GM19099 (cell line): ENCODE data around the gene HSF2.
A peak's percentile ranks its signal among the peaks of the same experiment; 100 is the strongest.

Experiments
- POLR2A ChIP-seq: IDR thresholded peaks from 3 replicates; pipeline ENCODE4 v1.6.1; 2011; ENCODE audit warnings: low read depth; ENCODE audit not compliant: insufficient read length; ENCODE audit errors: extremely low read depth

The HSF2 gene

DNA sequence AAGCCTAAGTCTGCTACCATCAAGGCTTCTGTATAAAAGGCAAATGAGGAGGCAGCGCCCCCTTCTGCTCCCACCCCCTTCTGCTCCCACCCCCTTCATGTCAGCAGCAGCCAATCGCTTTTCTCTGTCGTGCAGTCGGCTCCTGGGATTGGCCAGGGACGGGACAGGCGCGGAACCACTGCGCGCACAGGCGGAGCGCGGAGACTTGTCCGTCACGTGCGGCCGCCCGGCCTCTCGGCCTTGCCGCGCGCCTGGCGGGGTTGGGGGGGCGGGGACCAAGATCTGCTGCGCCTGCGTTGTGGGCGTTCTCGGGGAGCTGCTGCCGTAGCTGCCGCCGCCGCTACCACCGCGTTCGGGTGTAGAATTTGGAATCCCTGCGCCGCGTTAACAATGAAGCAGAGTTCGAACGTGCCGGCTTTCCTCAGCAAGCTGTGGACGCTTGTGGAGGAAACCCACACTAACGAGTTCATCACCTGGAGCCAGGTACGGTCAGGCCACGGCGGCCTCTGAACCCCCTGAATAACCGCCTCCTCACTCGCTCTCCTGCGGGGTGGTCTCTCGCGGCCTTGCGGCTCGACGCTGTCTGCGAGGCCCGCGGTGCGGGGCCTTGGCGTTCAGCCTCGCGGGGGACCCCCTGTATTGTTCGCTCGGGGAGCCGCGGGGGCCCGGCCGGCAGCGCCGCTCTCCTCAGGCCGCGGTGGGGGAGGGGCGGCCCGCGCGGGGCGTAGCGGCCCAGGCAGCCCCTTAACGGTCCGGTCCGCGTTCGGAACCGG lies at the start of gene HSF2:
TSS of gene HSF2 (plus strand) at position 305 of the 773 bp plus-strand sequence. CDS start at position 391, 86 bp downstream.
- peak; percentile 62 for TF ChIP-seq POLR2A

GRCh38 chr6:122352981-122353664 lies 46.3 kb upstream of the HSF2 start:
- no peak for TF ChIP-seq POLR2A

DNA sequence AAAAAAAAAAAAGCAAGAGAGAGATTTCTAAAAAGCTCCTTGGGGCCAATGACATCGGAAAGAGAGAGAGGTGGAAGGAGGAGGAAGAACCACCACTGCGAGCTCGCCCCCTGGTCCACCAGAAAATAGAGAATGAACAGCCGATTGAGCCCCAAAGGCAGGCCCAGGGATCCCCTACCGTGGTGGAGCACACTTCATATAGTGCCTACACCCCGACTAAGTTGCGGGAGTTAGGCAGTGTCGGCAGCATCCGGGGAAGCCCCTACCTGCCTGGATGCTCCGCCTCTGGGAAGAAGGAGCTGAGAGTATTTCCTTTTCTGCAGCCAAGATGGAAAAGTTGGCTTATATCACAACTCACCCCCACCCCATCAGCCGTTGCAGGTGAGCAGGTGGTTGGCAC lies 38.6 kb upstream of the HSF2 start:
- no peak for TF ChIP-seq POLR2A

GRCh38 chr6:122361314-122361979 lies 38.0 kb upstream of the HSF2 start:
- no peak for TF ChIP-seq POLR2A

DNA sequence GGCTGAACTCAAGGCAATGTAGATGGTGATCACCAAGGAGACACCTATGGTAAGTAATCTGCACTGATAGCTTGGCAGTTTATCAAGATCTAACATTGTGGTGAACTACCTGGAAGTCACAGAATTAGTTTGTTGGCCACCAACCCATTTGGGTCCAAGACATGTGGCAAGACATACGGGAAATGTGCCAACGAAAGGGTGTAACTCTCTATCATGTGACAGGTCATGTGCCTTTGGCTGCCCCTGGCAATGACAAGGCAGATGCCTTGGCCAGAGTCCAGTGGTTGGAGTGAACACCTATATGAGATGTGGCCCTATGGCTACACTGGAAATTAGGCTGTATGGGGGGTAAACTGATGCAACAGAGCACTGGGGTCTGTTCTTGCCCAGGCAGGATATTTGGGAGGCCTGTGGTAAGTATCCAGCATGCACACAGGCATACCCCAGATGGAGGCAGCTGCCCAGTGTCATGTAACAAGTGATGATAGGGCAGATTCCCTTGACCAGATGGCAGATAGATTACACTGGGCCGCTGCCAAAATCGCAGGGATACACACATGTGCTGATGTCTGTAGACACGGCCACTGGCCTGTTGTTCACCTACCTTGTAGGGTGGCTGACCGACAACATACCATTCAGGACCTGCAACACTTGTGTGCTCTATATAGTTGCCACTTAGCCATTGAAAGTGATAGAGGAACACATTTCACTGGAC lies 35.5 kb upstream of the HSF2 start:
- TF ChIP-seq POLR2A, result no peak

DNA sequence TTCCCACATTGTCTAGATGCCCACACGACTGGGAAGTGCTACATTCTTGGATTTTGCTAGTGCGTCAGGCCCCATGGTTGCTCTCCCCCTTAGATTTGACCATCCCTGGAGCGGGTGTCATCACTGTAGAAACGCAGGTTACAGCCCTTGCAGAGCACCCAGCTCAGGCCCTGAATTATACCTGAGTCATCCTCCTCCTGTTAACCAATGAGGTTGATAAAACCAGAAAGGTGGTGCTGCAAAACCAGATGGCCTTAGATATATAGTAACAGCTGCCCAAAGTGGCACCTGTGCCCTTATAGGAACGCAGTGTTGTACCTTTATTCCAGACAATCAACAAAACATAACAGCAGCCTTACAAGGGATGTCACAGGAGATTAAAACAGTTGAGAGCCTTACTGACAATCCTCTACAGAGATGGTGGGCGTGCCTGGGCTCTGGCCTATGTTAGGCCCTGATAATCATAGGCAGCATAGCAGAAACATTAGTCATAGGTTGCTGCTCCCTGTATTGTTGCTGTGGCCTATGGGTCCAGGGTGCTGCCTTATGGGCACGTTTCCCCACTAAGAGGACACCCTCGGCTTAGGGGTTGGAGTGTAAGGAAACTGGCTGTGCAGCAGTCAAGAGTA lies 33.6 kb upstream of the HSF2 start:
- no peak for TF ChIP-seq POLR2A

DNA sequence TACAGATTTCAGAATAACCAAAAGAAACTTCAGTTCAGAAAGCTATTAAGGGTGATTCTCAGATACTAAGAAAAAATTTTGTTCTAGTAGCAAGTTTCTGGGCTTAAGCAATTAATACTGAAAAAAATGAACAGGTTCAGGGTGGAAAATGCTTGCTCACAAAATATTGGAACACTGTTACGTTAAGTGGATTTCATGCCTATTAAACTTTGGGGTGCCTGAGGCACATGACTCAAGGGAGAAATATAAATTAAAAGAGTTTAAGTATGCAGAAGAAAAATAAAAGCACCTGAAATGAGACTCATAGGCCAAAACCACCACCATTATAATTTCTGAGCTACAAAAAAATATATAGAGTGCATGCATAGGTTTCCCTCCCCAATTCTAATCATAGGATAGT lies 32.3 kb upstream of the HSF2 start:
- no peak for TF ChIP-seq POLR2A

DNA sequence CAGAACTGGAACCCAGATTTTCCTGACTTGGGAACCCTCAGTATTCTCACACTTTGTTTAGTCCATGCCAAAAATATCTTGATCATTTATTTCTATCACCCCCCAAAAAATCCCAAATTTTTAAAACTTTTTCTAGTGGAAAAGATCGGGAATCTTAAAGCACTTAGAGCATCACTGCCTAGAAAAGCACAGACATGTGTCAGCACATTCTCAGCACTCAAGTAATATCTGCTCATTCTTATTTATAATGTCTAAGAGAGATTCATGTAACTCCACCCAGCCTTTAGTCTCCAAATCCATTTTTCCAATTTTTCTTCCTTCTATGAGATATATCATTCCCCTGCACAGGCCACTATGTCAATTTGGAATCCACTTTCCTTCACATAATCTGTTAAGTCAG lies 29.9 kb upstream of the HSF2 start:
- no peak for TF ChIP-seq POLR2A

DNA sequence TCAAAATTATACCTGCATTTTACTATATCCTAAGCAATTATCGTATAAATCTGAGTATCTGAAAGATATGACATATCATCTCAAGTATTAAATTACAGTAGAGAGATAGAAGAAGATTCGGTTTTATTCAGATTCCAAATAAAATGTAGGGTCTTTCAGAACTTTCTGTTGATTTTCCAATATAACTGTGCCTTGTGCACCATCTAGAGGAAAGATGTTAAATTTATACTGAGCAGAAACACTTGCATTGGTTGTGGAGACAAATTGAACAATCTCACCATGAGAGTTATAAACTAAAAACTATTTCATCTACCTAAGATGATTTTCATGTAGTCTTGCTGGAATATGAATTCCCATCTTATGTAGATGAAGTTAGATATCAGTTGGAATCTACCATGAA lies 26.8 kb upstream of the HSF2 start:
- no peak for TF ChIP-seq POLR2A

DNA sequence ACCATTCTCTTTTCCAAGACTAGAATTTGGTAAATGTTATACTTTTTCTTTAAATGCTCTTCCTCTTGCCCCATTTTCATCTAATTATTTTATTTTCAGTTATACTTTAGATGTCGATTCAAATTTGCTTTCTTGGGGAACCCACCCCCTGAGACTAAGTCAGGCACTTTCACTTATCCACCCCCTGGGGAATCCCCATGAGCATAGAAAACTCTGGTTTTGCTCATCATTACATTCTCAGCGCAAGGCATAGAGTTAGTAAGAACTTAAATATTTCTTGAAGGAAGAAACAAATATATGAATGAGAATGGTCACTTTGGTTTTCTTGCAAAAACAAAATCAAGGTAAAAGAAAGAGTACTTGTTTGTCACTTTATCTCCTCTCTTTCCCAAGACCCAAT lies 25.1 kb upstream of the HSF2 start:
- TF ChIP-seq POLR2A, result no peak

GRCh38 chr6:122376246-122376645 lies 23.2 kb upstream of the HSF2 start:
- TF ChIP-seq POLR2A, result no peak

DNA sequence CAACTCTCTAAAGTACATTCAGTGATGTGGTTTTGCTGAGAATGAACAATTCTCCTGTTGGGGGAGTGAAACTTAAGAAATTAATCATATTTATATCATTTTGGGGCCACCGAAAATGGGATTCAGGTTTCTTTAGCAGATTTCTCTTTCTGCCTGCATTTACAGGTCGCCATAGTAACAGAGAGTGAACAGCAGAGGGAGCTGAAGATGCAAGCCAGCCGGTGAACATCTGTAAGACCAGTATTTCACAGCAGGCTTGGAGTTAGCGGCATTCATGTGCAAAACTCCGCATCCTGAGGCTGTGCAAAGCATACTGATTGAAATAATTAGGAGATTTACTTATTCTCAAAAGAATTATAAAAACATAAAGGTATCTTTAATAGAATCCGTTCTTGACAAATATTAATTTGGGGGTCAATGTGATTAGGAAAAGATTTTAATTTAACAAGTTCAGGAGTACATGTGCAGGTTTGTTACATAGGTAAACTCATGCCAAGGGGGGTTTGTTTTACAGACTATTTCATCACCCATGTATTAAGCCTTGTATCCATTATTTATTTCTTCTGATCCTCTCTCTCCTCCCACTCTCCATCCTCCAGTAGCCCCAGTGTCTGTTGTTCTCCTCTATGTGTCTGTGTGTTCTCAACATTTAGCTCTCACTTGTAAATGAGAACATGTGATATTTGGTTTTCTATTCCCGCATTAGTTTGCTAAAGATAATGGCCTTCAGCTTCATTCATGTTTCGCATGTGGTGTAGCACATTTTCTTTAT lies 17.8 kb upstream of the HSF2 start:
- no peak for TF ChIP-seq POLR2A

GRCh38 chr6:122385857-122386612 lies 13.4 kb upstream of the HSF2 start:
- TF ChIP-seq POLR2A, result no peak

DNA sequence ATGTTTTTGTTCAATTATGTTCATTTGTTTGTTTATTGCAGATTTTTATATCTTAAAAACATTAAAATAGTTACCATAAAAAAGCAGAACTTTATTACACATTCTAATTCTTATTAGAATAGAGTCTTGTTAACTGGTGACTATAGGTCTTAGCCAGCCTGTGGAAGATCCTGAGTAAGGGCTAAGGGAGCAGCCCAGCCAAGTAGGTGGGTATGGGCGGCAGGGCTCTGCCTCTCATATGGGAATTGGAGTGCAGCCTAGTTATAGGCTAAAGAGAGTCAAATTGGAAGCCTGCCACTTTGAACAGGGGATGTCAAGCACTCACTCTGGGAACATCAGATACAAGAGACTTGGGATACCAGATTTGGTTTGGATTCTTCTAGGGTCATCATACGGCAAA lies 10.5 kb upstream of the HSF2 start:
- TF ChIP-seq POLR2A, result no peak
